K562 (cell line): Measurements from ENCODE around the gene KATNAL1. TPM values are rescaled to one million over a fixed set of nuclear protein-coding genes. Genes with fewer than 3 reads are reported as not detected.

Experiments
- ATAC-seq: fragments of 200-7000 bp; cut with Tn5 transposase; 3 replicates; pipeline ENCODE4 v1.9.1; 2020; ENCODE audit warnings: moderate library complexity
- BruUV-seq: library from RNA; stranded (reverse); fragments of 400-500 nt; replicated peaks from 2 replicates; lab custom pipeline; 2021; lab: Mats Ljungman, UMichigan
- CTCF ChIA-PET: fragments of 300-600 bp; formaldehyde crosslinking; extraction: SDS; loops from one replicate; lab custom pipeline; 2021; ENCODE audit warnings: low intra/inter-chr PET ratio; lab: Yijun Ruan, JAX
- POLR2A ChIA-PET: fragments of 300-600, 350-650 bp; sonication (Branson Sonifier 250); formaldehyde crosslinking; extraction: SDS; loops from one replicate; lab custom pipeline; 2021; ENCODE audit warnings: antibody characterized with exemption, inconsistent platforms; lab: Yijun Ruan, JAX
- DNase-seq, 4 experiments: peaks; one replicate each; pipeline versions ENCODE4 v3.0.0 to v3.0.0-alpha.2; 2011 to 2018; ENCODE audit warnings: low spot score in 3 of 4, mixed read lengths in 3 of 4; ENCODE audit errors: extremely low read depth in 1 of 4
- FAIRE-seq: peaks from 2 replicates; lab custom pipeline; 2011; peaks lifted over from hg19 to GRCh38; lab: Jason Lieb, UNC
- H2AFZ ChIP-seq: 2 replicates; pipeline ENCODE4 v1.6.0; 2011; ENCODE audit warnings: low read depth, low read length, control low read depth, inconsistent platforms
- H3K27ac ChIP-seq: fragments of 200-600 bp; 3 replicates; pipeline ENCODE4 v1.8.0; 2011; ENCODE audit warnings: low read depth, mild to moderate bottlenecking, control low read depth, inconsistent platforms, low read length, moderate library complexity, mixed read lengths; ENCODE audit errors: extremely low read depth
- H3K27me3 ChIP-seq, 2 experiments: fragments of 300-600 bp in 1 of 2; 2 replicates in 1 of 2; 3 replicates in 1 of 2; pipeline versions ENCODE4 v1.6.0 to v1.8.0; 2011; ENCODE audit warnings: inconsistent platforms in 2 of 2, low read length in 2 of 2, mild to moderate bottlenecking in 1 of 2, mixed read lengths in 1 of 2, moderate library complexity in 1 of 2; ENCODE audit not compliant: control insufficient read depth in 2 of 2, insufficient read depth in 2 of 2
- H3K36me3 ChIP-seq: fragments of 300-600 bp; 3 replicates; pipeline ENCODE4 v1.8.0; 2011; ENCODE audit warnings: mild to moderate bottlenecking, low read length, inconsistent platforms; ENCODE audit not compliant: control insufficient read depth, insufficient read depth
- H3K4me1 ChIP-seq, 2 experiments: fragments of 200-600 bp in 1 of 2; replicated peaks in 1 of 2; 2 replicates in 1 of 2; 3 replicates in 1 of 2; pipeline versions ENCODE4 v1.5.1 to v1.8.0; 2011; ENCODE audit warnings: inconsistent platforms in 2 of 2, low read length in 2 of 2, mild to moderate bottlenecking in 1 of 2, mixed read lengths in 1 of 2, moderate library complexity in 1 of 2; ENCODE audit not compliant: control insufficient read depth in 2 of 2, insufficient read depth in 2 of 2
- H3K4me2 ChIP-seq: 2 replicates; pipeline ENCODE4 v1.6.1; 2011; ENCODE audit warnings: low read length, control low read depth, inconsistent platforms, mixed read lengths; ENCODE audit not compliant: insufficient read depth
- H3K4me3 ChIP-seq: fragments of 200-600 bp; sonication (generic), shearing (Covaris generic); 2 replicates; pipeline ENCODE4 v1.5.1; 2016; ENCODE audit warnings: control low read depth, inconsistent platforms
- H3K79me2 ChIP-seq: fragments of 200-600 bp; 3 replicates; pipeline ENCODE4 v1.8.0; 2011; ENCODE audit warnings: low read length, inconsistent platforms; ENCODE audit not compliant: control insufficient read depth, insufficient read depth
- H3K9ac ChIP-seq, 2 experiments: 2 replicates each; pipeline versions ENCODE4 v1.6.0 to v1.6.1; 2011; ENCODE audit warnings: low read depth in 2 of 2, low read length in 2 of 2, control low read depth in 1 of 2, inconsistent platforms in 1 of 2, mild to moderate bottlenecking in 1 of 2, mixed read lengths in 1 of 2; ENCODE audit not compliant: insufficient read depth in 1 of 2
- H3K9me1 ChIP-seq: one replicate; pipeline ENCODE4 v1.6.0; 2011; ENCODE audit warnings: inconsistent platforms, mild to moderate bottlenecking, low read length, moderate library complexity; ENCODE audit not compliant: control insufficient read depth, insufficient read depth
- H3K9me3 ChIP-seq: replicated peaks from 2 replicates; pipeline ENCODE4 v1.5.1; 2011; ENCODE audit warnings: low read depth, low read length, inconsistent platforms; ENCODE audit not compliant: control insufficient read depth, insufficient read depth
- H4K20me1 ChIP-seq: replicated peaks from 2 replicates; pipeline ENCODE4 v1.6.1; 2011; ENCODE audit warnings: low read length, inconsistent platforms, mixed read lengths; ENCODE audit not compliant: control insufficient read depth, insufficient read depth
- ATF1 ChIP-seq, 2 experiments: fragments of 450-650 bp in 1 of 2; IDR thresholded peaks; 2 replicates each; pipeline ENCODE4 v1.6.1; 2016; ENCODE audit warnings: missing compliant biosample characterization in 1 of 2, missing genetic modification characterization in 1 of 2
- ATF3 ChIP-seq, 2 experiments: fragments of 450-650 bp in 1 of 2; sonication (generic) in 1 of 2; formaldehyde crosslinking in 1 of 2; IDR thresholded peaks in 1 of 2; conservative IDR thresholded peaks in 1 of 2; 2 replicates each; pipeline versions ENCODE4 v1.6.1 to v1.8.1; 2016 to 2023; ENCODE audit warnings: mild to moderate bottlenecking in 2 of 2, moderate library complexity in 2 of 2, inconsistent platforms in 1 of 2, missing genetic modification reagents in 1 of 2
- ATF7 ChIP-seq: fragments of 450-650 bp; IDR thresholded peaks from 2 replicates; pipeline ENCODE4 v1.7.1; 2014; ENCODE audit warnings: mild to moderate bottlenecking, moderate library complexity
- CEBPB ChIP-seq: fragments of 450-650 bp; IDR thresholded peaks from 2 replicates; pipeline ENCODE4 v1.6.1; 2016; ENCODE audit warnings: missing genetic modification characterization, missing compliant biosample characterization
- CREM ChIP-seq: IDR thresholded peaks from 2 replicates; pipeline ENCODE4 v1.6.1; 2014; ENCODE audit warnings: antibody characterized with exemption, low read depth
- HDAC3 ChIP-seq: fragments of 450-650 bp; IDR thresholded peaks from 2 replicates; pipeline ENCODE4 v1.6.1; 2018; ENCODE audit warnings: borderline replicate concordance, mild to moderate bottlenecking, moderate library complexity; ENCODE audit not compliant: partially characterized antibody
- JUND ChIP-seq, 2 experiments: IDR thresholded peaks; 2 replicates in 1 of 2; 3 replicates in 1 of 2; pipeline ENCODE4 v1.6.1; 2011; ENCODE audit warnings: borderline replicate concordance in 2 of 2, low read depth in 2 of 2, low read length in 2 of 2, improper control_type of control experiment in 1 of 2, missing biosample characterization in 1 of 2, missing genetic modification characterization in 1 of 2, missing genetic modification reagents in 1 of 2
- TOE1 ChIP-seq, 2 experiments: fragments of 450-650 bp in 1 of 2; sonication (generic) in 1 of 2; formaldehyde crosslinking in 1 of 2; IDR thresholded peaks; 2 replicates each; pipeline versions ENCODE4 v1.7.1 to v1.8.0; 2016 to 2022; ENCODE audit warnings: borderline replicate concordance in 2 of 2, mild to moderate bottlenecking in 2 of 2, antibody characterized with exemption in 1 of 2, inconsistent platforms in 1 of 2, low read depth in 1 of 2, missing genetic modification reagents in 1 of 2, moderate library complexity in 1 of 2
- ZNF3 ChIP-seq: fragments of 250-450 bp; sonication (Bioruptor Pico); IDR thresholded peaks from 2 replicates; pipeline ENCODE4 v1.5.0; 2021; ENCODE audit warnings: mild to moderate bottlenecking, moderate library complexity
- WGBS: fragments of 100-300 bp; shearing (Covaris generic); methylation state at CpG from one replicate; pipeline ENCODE4 v1.1.6; 2016; ENCODE audit warnings: low coverage, mixed read lengths; ENCODE audit not compliant: insufficient coverage; ENCODE audit errors: missing lambda C conversion rate; 5-methylcytosine and 5-hydroxymethylcytosine counted together
- in situ Hi-C: fragments of 300-500 bp; cut with MboI; formaldehyde crosslinking; loops from 4 replicates; pipeline ENCODE4 v1.15.0; 2018; ENCODE audit warnings: inconsistent platforms, mixed read lengths
- intact Hi-C: fragments of 100-400 bp; cut with micrococcal nuclease; formaldehyde crosslinking; loops from 2 replicates; pipeline ENCODE4 v1.14.2; 2022
- polyA plus RNA-seq, 8 experiments: library from polyadenylated mRNA; depleted of rRNA in 4 of 8; stranded (reverse) in 5 of 8; unstranded in 3 of 8; fragments of >200 nt; fragmentation: Nextera tagmentation in 2 of 8; fragmentation: Illumina TruSeq in 1 of 8; extraction: Ambion mirVana in 2 of 8; extraction: Trizol in 1 of 8; gene quantifications; 2 replicates each; pipeline versions ENCODE4 v1.2.1 to v1.2.3, GENCODE V29; 2011 to 2014; ENCODE audit warnings: inconsistent platforms in 1 of 8, missing spikeins in 1 of 8
- total RNA-seq, 7 experiments: library from RNA; depleted of rRNA in 6 of 7; stranded (reverse); fragments of >200 nt in 6 of 7; fragmentation: Illumina TruSeq in 2 of 7; extraction: Trizol in 2 of 7; gene quantifications; 2 replicates each; pipeline versions ENCODE4 v1.2.1 to v1.2.3, GENCODE V29; 2011 to 2021; ENCODE audit warnings: low replicate concordance in 1 of 7

KATNAL1 gene
- total and polyA plus RNA-seq, 9 of the 15 experiments (the other 6 are each of a cell fraction or from before 2014, with no cell fraction given), result 2.5 to 8.2 (median 5.5) TPM

GRCh38 chr13:30172593-30173302 lies 134.6 kb downstream of the KATNAL1 start:
- Histone ChIP-seq H3K27me3 (peaks cover 0 to 21% of the 10 kb centered on the region in 2 experiments; a peak in 3 of 5 replicates), H2AFZ (no peak overlapping the region), H3K9me1 (no peaks in the 10 kb centered on the region), H4K20me1 (no peaks in the 10 kb centered on the region), H3K79me2 (no peaks in the 10 kb centered on the region), H3K27ac (no peak overlapping the region), H3K4me3 (no peak overlapping the region), H3K4me1 (no peaks in the 10 kb centered on the region), H3K4me2 (no peak overlapping the region), H3K9ac (no peak overlapping the region), H3K9me3 (no peaks in the 10 kb centered on the region), H3K36me3 (no peaks in the 10 kb centered on the region)
- ChIA-PET POLR2A (interaction anchor here (0.8 kb wide), 1 partner anchor 710 kb away, joined by 4 read pairs; no protein-coding TSS in a partner anchor), CTCF (no interaction called here)
- 26% methylated on average over 15 of the region's 15 CpGs for WGBS
- no peak for FAIRE-seq
- intact Hi-C loops, result no loop called here
- in situ Hi-C loops, result no loop called here
- DNase-seq, result no peak
- ATAC-seq, result no peak
- BruUV-seq, result no TSS peak
- TF ChIP-seq TOE1 (IDR thresholded peaks at IDR 0.05; ENCODE audit: borderline replicate concordance) (no peak), TOE1 (CRISPR knock-in tag; IDR thresholded peaks at IDR 0.05; ENCODE audit: borderline replicate concordance, low read depth) (no peak), ATF1 (CRISPR knock-in tag; IDR thresholded peaks at IDR 0.05) (no peak), ATF1 (tag; IDR thresholded peaks at IDR 0.05) (peak; percentile 57), ATF3 (IDR thresholded peaks at IDR 0.05) (peak; percentile 72), ATF3 (CRISPR knock-in tag; conservative IDR thresholded peaks at IDR 0.05) (no peak), JUND (IDR thresholded peaks at IDR 0.05; ENCODE audit: borderline replicate concordance, low read depth, low read length) (peak; percentile 15; the same call in 1 of the 2 replicates), JUND (tag; IDR thresholded peaks at IDR 0.05; ENCODE audit: borderline replicate concordance, low read depth, low read length) (no peak; the same call in 2 of the 3 replicates), ATF7 (peak; percentile 72), HDAC3 (no peak), CREM (0 out of 2 replicates have a peak, but pooled peaks have one; percentile 7), ZNF3 (CRISPR knock-in tag) (no peak), CEBPB (peak; percentile 63)
